HepG2 (cell line): ENCODE measurements around the gene CIITA. TPM values are rescaled to one million over a fixed set of nuclear protein-coding genes. Genes with fewer than 3 reads are reported as not detected.

Experiments
- HDAC6 ChIP-seq: fragments of 200-600 bp; sonication (generic); IDR thresholded peaks from 2 replicates; pipeline ENCODE4 v1.7.0; 2017; ENCODE audit warnings: mild to moderate bottlenecking, antibody characterized with exemption, low read length, low read depth
- HES4 ChIP-seq: sonication (generic); formaldehyde crosslinking; IDR thresholded peaks from 2 replicates; pipeline ENCODE4 v1.9.0; 2021; ENCODE audit warnings: mild to moderate bottlenecking, missing genetic modification reagents, borderline replicate concordance
- HMG20B ChIP-seq: conservative IDR thresholded peaks from 2 replicates; pipeline ENCODE4 v1.6.1; 2016; ENCODE audit warnings: missing genetic modification reagents, missing compliant biosample characterization
- HOXA7 ChIP-seq: sonication (generic); formaldehyde crosslinking; IDR thresholded peaks from 2 replicates; pipeline ENCODE4 v1.8.1; 2022; ENCODE audit warnings: mild to moderate bottlenecking, missing genetic modification reagents, moderate library complexity
- JUN ChIP-seq: sonication (generic); formaldehyde crosslinking; IDR thresholded peaks from 2 replicates; pipeline ENCODE4 v1.4.0; 2020; ENCODE audit warnings: mild to moderate bottlenecking, missing genetic modification reagents
- KDM4B ChIP-seq: sonication (generic); formaldehyde crosslinking; IDR thresholded peaks from 2 replicates; pipeline ENCODE4 v1.4.0; 2020; ENCODE audit warnings: missing genetic modification reagents
- KLF15 ChIP-seq: sonication (generic); formaldehyde crosslinking; IDR thresholded peaks from 2 replicates; pipeline ENCODE4 v1.8.1; 2023; ENCODE audit warnings: borderline replicate concordance, mild to moderate bottlenecking, inconsistent platforms, missing genetic modification reagents, mixed read lengths
- NPAS2 ChIP-seq: sonication (generic); formaldehyde crosslinking; IDR thresholded peaks from 2 replicates; pipeline ENCODE4 v1.8.0; 2022; ENCODE audit warnings: mild to moderate bottlenecking, missing genetic modification reagents, borderline replicate concordance
- ONECUT2 ChIP-seq: sonication (generic); formaldehyde crosslinking; IDR thresholded peaks from 2 replicates; pipeline ENCODE4 v1.4.0; 2020; ENCODE audit warnings: missing genetic modification reagents
- SMC3 ChIP-seq: IDR thresholded peaks from 2 replicates; pipeline ENCODE4 v1.6.1; 2011; ENCODE audit warnings: low read length, improper control_type of control experiment
- ZNF30 ChIP-seq: sonication (generic); formaldehyde crosslinking; IDR thresholded peaks from 2 replicates; pipeline ENCODE4 v1.5.0; 2020; ENCODE audit warnings: mild to moderate bottlenecking, missing genetic modification reagents
- ZNF496 ChIP-seq: sonication (generic); formaldehyde crosslinking; IDR thresholded peaks from 2 replicates; pipeline ENCODE4 v1.8.1; 2023; ENCODE audit warnings: mild to moderate bottlenecking, moderate library complexity, missing genetic modification reagents; ENCODE audit not compliant: insufficient replicate concordance
- ZNF552 ChIP-seq: sonication (generic); formaldehyde crosslinking; IDR thresholded peaks from 2 replicates; pipeline ENCODE4 v1.9.0; 2022; ENCODE audit warnings: missing genetic modification reagents, mild to moderate bottlenecking, borderline replicate concordance
- ZNF629 ChIP-seq: sonication (generic); formaldehyde crosslinking; conservative IDR thresholded peaks from 2 replicates; pipeline ENCODE4 v1.5.0; 2020; ENCODE audit warnings: missing genetic modification reagents
- ZNF7 ChIP-seq: IDR thresholded peaks from 2 replicates; pipeline ENCODE4 v1.6.1; 2016; ENCODE audit warnings: missing biosample characterization, missing genetic modification reagents
- polyA plus RNA-seq, 8 experiments: library from polyadenylated mRNA; depleted of rRNA in 3 of 8; stranded (reverse) in 7 of 8; unstranded in 1 of 8; fragments of >200 nt; fragmentation: Illumina TruSeq in 4 of 8; extraction: Trizol in 4 of 8; gene quantifications; 2 replicates each; pipeline versions ENCODE4 v1.2.1 to v1.2.3, GENCODE V29; 2011 to 2016; ENCODE audit warnings: low read depth in 4 of 8, missing spikeins in 1 of 8, mixed read lengths in 1 of 8; ENCODE audit not compliant: insufficient read depth in 1 of 8
- total RNA-seq, 5 experiments: library from RNA; depleted of rRNA; stranded (reverse); fragments of >200 nt; fragmentation: Illumina TruSeq; extraction: Trizol; gene quantifications; 2 replicates each; pipeline ENCODE4 v1.2.3, GENCODE V29; 2016; ENCODE audit warnings: low read depth in 1 of 5
- TF ChIP-seq, protein P1 (sequence below): sonication (generic); formaldehyde crosslinking; IDR thresholded peaks from 2 replicates; pipeline ENCODE4 v1.5.0; 2020; ENCODE audit warnings: missing genetic modification reagents, mild to moderate bottlenecking, borderline replicate concordance
- TF ChIP-seq, protein P2 (sequence below), 2 experiments: IDR thresholded peaks; 2 replicates each; pipeline ENCODE4 v1.6.1; 2011 to 2012; ENCODE audit warnings: low read length in 2 of 2, borderline replicate concordance in 1 of 2, low read depth in 1 of 2, mild to moderate bottlenecking in 1 of 2, moderate library complexity in 1 of 2
- TF ChIP-seq, protein P3 (sequence below): sonication (generic); formaldehyde crosslinking; IDR thresholded peaks from 2 replicates; pipeline ENCODE4 v1.4.0; 2020; ENCODE audit warnings: mild to moderate bottlenecking, missing genetic modification reagents
- TF ChIP-seq, protein P4 (sequence below): sonication (generic); formaldehyde crosslinking; IDR thresholded peaks from 2 replicates; pipeline ENCODE4 v1.5.1; 2020; ENCODE audit warnings: missing genetic modification reagents, mild to moderate bottlenecking, borderline replicate concordance

Gene CIITA
- total and polyA plus RNA-seq, 2 of the 13 experiments (the other 11 are each of a cell fraction or from before 2014, with no cell fraction given): 0.08 to 0.09 TPM

DNA sequence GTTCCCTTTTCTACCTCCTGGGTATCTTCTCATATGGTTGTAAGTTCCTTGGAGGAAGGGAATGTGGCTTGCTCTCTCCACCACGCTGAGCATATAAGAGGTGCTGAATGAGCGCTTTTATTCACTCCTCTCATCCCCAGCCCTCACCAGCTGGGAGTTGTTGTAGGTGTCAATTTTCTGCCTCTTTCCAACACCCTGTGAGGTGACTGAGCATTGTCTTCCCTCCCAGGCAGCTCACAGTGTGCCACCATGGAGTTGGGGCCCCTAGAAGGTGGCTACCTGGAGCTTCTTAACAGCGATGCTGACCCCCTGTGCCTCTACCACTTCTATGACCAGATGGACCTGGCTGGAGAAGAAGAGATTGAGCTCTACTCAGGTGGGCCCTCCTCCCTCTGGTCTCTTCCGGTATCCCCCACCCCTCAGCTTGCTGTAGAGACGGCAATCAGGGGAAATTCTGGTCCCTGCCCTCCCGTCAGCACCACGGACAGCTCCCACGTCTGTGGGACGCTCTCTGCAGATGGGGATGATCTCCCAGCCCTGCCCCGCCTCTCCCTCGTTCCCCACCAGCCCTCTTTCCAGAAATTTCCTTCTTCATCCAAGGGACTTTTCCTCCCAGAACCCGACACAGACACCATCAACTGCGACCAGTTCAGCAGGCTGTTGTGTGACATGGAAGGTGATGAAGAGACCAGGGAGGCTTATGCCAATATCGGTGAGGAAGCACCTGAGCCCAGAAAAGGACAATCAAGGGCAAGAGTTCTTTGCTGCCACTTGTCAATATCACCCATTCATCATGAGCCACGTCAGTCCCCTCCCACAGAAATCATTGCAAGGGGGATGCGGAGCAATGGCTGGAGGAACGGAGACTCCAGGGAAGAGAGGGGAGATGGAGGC is 18.3 kb downstream of the CIITA start (continued):
- TF ChIP-seq, protein P1, sequence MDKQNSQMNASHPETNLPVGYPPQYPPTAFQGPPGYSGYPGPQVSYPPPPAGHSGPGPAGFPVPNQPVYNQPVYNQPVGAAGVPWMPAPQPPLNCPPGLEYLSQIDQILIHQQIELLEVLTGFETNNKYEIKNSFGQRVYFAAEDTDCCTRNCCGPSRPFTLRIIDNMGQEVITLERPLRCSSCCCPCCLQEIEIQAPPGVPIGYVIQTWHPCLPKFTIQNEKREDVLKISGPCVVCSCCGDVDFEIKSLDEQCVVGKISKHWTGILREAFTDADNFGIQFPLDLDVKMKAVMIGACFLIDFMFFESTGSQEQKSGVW (CRISPR knock-in tag): 0 out of 2 replicates have a peak, but pooled peaks have one; percentile 70
- TF ChIP-seq ONECUT2 (peak; percentile 72), HES4 (CRISPR knock-in tag) (peak; percentile 98), KDM4B (peak; percentile 86), HOXA7 (CRISPR knock-in tag) (peak; percentile 96), NPAS2 (CRISPR knock-in tag) (no peak), HDAC6 (no peak), HMG20B (CRISPR knock-in tag) (peak; percentile 73), ZNF30 (no peak), ZNF7 (CRISPR knock-in tag) (peak; percentile 66; the same call in 1 of the 2 replicates), JUN (CRISPR knock-in tag) (no peak; the same call in 1 of the 2 replicates), KLF15 (CRISPR knock-in tag) (no peak), ZNF496 (CRISPR knock-in tag) (no peak), SMC3 (no peak), ZNF552 (0 out of 2 replicates have a peak, but pooled peaks have one; percentile 59), ZNF629 (CRISPR knock-in tag) (0 out of 2 replicates have a peak, but pooled peaks have one; percentile 9)
- TF ChIP-seq, protein P2, sequence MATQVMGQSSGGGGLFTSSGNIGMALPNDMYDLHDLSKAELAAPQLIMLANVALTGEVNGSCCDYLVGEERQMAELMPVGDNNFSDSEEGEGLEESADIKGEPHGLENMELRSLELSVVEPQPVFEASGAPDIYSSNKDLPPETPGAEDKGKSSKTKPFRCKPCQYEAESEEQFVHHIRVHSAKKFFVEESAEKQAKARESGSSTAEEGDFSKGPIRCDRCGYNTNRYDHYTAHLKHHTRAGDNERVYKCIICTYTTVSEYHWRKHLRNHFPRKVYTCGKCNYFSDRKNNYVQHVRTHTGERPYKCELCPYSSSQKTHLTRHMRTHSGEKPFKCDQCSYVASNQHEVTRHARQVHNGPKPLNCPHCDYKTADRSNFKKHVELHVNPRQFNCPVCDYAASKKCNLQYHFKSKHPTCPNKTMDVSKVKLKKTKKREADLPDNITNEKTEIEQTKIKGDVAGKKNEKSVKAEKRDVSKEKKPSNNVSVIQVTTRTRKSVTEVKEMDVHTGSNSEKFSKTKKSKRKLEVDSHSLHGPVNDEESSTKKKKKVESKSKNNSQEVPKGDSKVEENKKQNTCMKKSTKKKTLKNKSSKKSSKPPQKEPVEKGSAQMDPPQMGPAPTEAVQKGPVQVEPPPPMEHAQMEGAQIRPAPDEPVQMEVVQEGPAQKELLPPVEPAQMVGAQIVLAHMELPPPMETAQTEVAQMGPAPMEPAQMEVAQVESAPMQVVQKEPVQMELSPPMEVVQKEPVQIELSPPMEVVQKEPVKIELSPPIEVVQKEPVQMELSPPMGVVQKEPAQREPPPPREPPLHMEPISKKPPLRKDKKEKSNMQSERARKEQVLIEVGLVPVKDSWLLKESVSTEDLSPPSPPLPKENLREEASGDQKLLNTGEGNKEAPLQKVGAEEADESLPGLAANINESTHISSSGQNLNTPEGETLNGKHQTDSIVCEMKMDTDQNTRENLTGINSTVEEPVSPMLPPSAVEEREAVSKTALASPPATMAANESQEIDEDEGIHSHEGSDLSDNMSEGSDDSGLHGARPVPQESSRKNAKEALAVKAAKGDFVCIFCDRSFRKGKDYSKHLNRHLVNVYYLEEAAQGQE (IDR thresholded peaks at IDR 0.05; ENCODE audit: borderline replicate concordance in 1 of 2, low read depth in 1 of 2, low read length in 2 of 2): peak; percentile 97 to 99
- TF ChIP-seq, protein P3, sequence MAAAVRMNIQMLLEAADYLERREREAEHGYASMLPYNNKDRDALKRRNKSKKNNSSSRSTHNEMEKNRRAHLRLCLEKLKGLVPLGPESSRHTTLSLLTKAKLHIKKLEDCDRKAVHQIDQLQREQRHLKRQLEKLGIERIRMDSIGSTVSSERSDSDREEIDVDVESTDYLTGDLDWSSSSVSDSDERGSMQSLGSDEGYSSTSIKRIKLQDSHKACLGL: peak; percentile 63; the same call in 1 of the 2 replicates
- TF ChIP-seq, protein P4, sequence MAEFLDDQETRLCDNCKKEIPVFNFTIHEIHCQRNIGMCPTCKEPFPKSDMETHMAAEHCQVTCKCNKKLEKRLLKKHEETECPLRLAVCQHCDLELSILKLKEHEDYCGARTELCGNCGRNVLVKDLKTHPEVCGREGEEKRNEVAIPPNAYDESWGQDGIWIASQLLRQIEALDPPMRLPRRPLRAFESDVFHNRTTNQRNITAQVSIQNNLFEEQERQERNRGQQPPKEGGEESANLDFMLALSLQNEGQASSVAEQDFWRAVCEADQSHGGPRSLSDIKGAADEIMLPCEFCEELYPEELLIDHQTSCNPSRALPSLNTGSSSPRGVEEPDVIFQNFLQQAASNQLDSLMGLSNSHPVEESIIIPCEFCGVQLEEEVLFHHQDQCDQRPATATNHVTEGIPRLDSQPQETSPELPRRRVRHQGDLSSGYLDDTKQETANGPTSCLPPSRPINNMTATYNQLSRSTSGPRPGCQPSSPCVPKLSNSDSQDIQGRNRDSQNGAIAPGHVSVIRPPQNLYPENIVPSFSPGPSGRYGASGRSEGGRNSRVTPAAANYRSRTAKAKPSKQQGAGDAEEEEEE (CRISPR knock-in tag): peak; percentile 92; the same call in 1 of the 2 replicates
